ENCODE data around the gene AKAP9.

Gene AKAP9

GRCh38 chr7:92149736-92150239, 209.1 kb downstream of the AKAP9 start:
- no peaks in the 10 kb centered on the region for H3K36me3 Mint-ChIP-seq (ENCODE audit: low read depth)
- H3K4me1 Mint-ChIP-seq, result no peaks in the 10 kb centered on the region
- H3K4me3 Mint-ChIP-seq, result no peak overlapping the region
- H3K9me3 Mint-ChIP-seq, result no peaks in the 10 kb centered on the region
- no peak overlapping the region for H3K27ac Mint-ChIP-seq
- peaks cover 8% of the 10 kb centered on the region for H3K27me3 Mint-ChIP-seq (ENCODE audit: low read depth, poor library complexity)
- TF ChIP-seq CTCF (IDR thresholded peaks at IDR 0.05), result no peak
- DNase-seq, result no peak

GRCh38 chr7:92150450-92151017, 209.9 kb downstream of the AKAP9 start:
- Mint-ChIP-seq H3K4me1 (no peaks in the 10 kb centered on the region), H3K9me3 (no peaks in the 10 kb centered on the region), H3K27me3 (ENCODE audit: low read depth, poor library complexity) (peaks cover 8% of the 10 kb centered on the region), H3K36me3 (ENCODE audit: low read depth) (no peaks in the 10 kb centered on the region), H3K4me3 (no peak overlapping the region), H3K27ac (no peak overlapping the region)
- no peak for TF ChIP-seq CTCF (IDR thresholded peaks at IDR 0.05)
- DNase-seq, result no peak

GRCh38 chr7:92155108-92155739, 214.6 kb downstream of the AKAP9 start:
- no peaks in the 10 kb centered on the region for H3K4me1 Mint-ChIP-seq
- no peaks in the 10 kb centered on the region for H3K9me3 Mint-ChIP-seq
- no peaks in the 10 kb centered on the region for H3K36me3 Mint-ChIP-seq (ENCODE audit: low read depth)
- no peak for TF ChIP-seq CTCF (IDR thresholded peaks at IDR 0.05)
- H3K27ac Mint-ChIP-seq, result no peak overlapping the region
- no peak for DNase-seq
- peaks cover 4% of the 10 kb centered on the region for H3K27me3 Mint-ChIP-seq (ENCODE audit: low read depth, poor library complexity)
- H3K4me3 Mint-ChIP-seq, result no peak overlapping the region

GRCh38 chr7:92156990-92157389, 216.3 kb downstream of the AKAP9 start:
- TF ChIP-seq CTCF (IDR thresholded peaks at IDR 0.05), result no peak
- no peaks in the 10 kb centered on the region for H3K36me3 Mint-ChIP-seq (ENCODE audit: low read depth)
- no peaks in the 10 kb centered on the region for H3K27me3 Mint-ChIP-seq (ENCODE audit: low read depth, poor library complexity)
- H3K9me3 Mint-ChIP-seq, result no peaks in the 10 kb centered on the region
- H3K4me1 Mint-ChIP-seq, result no peaks in the 10 kb centered on the region
- no peak for DNase-seq
- no peak overlapping the region for H3K4me3 Mint-ChIP-seq
- H3K27ac Mint-ChIP-seq, result no peak overlapping the region

- Mint-ChIP-seq H3K27me3 (ENCODE audit: low read depth, poor library complexity) (no peaks in the 10 kb centered on the region), H3K4me1 (no peaks in the 10 kb centered on the region), H3K36me3 (ENCODE audit: low read depth) (no peaks in the 10 kb centered on the region), H3K4me3 (no peak overlapping the region), H3K9me3 (no peaks in the 10 kb centered on the region), H3K27ac (no peak overlapping the region)
- no peak for TF ChIP-seq CTCF (IDR thresholded peaks at IDR 0.05)
- no peak for DNase-seq
These were observed 218.3 kb downstream of the AKAP9 start for GRCh38 chr7:92158660-92159575.

Data from nephron progenitor cell (in vitro differentiated cells).